HEK293 (cell line): ENCODE measurements around the gene PRRC2B.

Experiments
- CTCF ChIA-PET: fragments of 350-600 bp; formaldehyde crosslinking; extraction: SDS; loops from one replicate; lab custom pipeline; 2021; ENCODE audit warnings: antibody characterized with exemption; lab: Yijun Ruan, JAX
- POLR2A ChIA-PET: fragments of 300-600 bp; formaldehyde crosslinking; extraction: SDS; loops from one replicate; lab custom pipeline; 2020; ENCODE audit warnings: antibody characterized with exemption, inconsistent platforms; lab: Yijun Ruan, JAX
- H3K27ac ChIP-seq: fragments of 200-500 bp; sonication (Bioruptor generic); 2 replicates; pipeline ENCODE4 v1.5.1; 2014; ENCODE audit warnings: low read depth, low read length, control low read depth, inconsistent platforms; ENCODE audit errors: extremely low read depth
- H3K36me3 ChIP-seq, 2 experiments: fragments of 200-500 bp in 1 of 2; sonication (Bioruptor generic) in 1 of 2; 1 replicate in 1 of 2; 2 replicates in 1 of 2; pipeline ENCODE4 v1.5.1; 2014 to 2017; ENCODE audit warnings: inconsistent platforms in 2 of 2, low read length in 2 of 2; ENCODE audit not compliant: control insufficient read depth in 2 of 2, insufficient read depth in 1 of 2
- H3K4me1 ChIP-seq: fragments of 200-500 bp; sonication (Bioruptor generic); 2 replicates; pipeline ENCODE4 v1.5.1; 2014; ENCODE audit warnings: mild to moderate bottlenecking, low read length, inconsistent platforms; ENCODE audit not compliant: control insufficient read depth, insufficient read depth
- H3K4me3 ChIP-seq: 2 replicates; pipeline ENCODE4 v1.5.1; 2011; ENCODE audit warnings: low read depth, mild to moderate bottlenecking, control low read depth, low read length, moderate library complexity
- H3K9me3 ChIP-seq: fragments of 200-500 bp; sonication (Bioruptor generic); 2 replicates; pipeline ENCODE4 v1.5.1; 2014; ENCODE audit warnings: low read depth, low read length, inconsistent platforms; ENCODE audit not compliant: control insufficient read depth, insufficient read depth
- EGR2 ChIP-seq: fragments of 450-650 bp; formaldehyde crosslinking; IDR thresholded peaks from 2 replicates; pipeline ENCODE4 v1.5.1; 2016; ENCODE audit warnings: low read depth, missing biosample characterization, missing genetic modification characterization
- GLIS2 ChIP-seq: fragments of 450-650 bp; formaldehyde crosslinking; IDR thresholded peaks from 2 replicates; pipeline ENCODE4 v1.5.1; 2016; ENCODE audit warnings: missing biosample characterization, missing genetic modification characterization
- HIC1 ChIP-seq: fragments of 450-650 bp; formaldehyde crosslinking; IDR thresholded peaks from 2 replicates; pipeline ENCODE4 v1.5.1; 2016; ENCODE audit warnings: missing biosample characterization, missing genetic modification characterization
- KLF7 ChIP-seq: fragments of 450-650 bp; formaldehyde crosslinking; IDR thresholded peaks from 2 replicates; pipeline ENCODE4 v1.5.1; 2016; ENCODE audit warnings: missing biosample characterization, missing genetic modification characterization, borderline replicate concordance
- KLF8 ChIP-seq: fragments of 450-650 bp; formaldehyde crosslinking; IDR thresholded peaks from 2 replicates; pipeline ENCODE4 v1.5.1; 2016; ENCODE audit warnings: missing biosample characterization, missing genetic modification characterization
- SCRT1 ChIP-seq: fragments of 450-650 bp; formaldehyde crosslinking; IDR thresholded peaks from 2 replicates; pipeline ENCODE4 v1.5.1; 2016; ENCODE audit warnings: missing biosample characterization, missing genetic modification characterization, borderline replicate concordance
- ZBTB7A ChIP-seq: fragments of 450-650 bp; formaldehyde crosslinking; IDR thresholded peaks from 2 replicates; pipeline ENCODE4 v1.5.1; 2016; ENCODE audit warnings: low read depth, missing biosample characterization, missing genetic modification characterization
- ZFHX2 ChIP-seq: fragments of 450-650 bp; formaldehyde crosslinking; conservative IDR thresholded peaks from 2 replicates; pipeline ENCODE4 v1.5.1; 2016; ENCODE audit warnings: missing biosample characterization, missing genetic modification characterization
- ZNF138 ChIP-seq: fragments of 450-650 bp; formaldehyde crosslinking; IDR thresholded peaks from 2 replicates; pipeline ENCODE4 v1.5.1; 2016; ENCODE audit warnings: missing biosample characterization, missing genetic modification characterization, borderline replicate concordance
- ZNF266 ChIP-seq: fragments of 450-650 bp; formaldehyde crosslinking; IDR thresholded peaks from 2 replicates; pipeline ENCODE4 v1.5.1; 2016; ENCODE audit warnings: missing biosample characterization, missing genetic modification characterization, low read depth
- ZNF354C ChIP-seq: fragments of 450-650 bp; formaldehyde crosslinking; IDR thresholded peaks from 2 replicates; pipeline ENCODE4 v1.5.1; 2016; ENCODE audit warnings: missing biosample characterization, missing genetic modification characterization, low read depth, borderline replicate concordance
- ZNF366 ChIP-seq: fragments of 450-650 bp; formaldehyde crosslinking; conservative IDR thresholded peaks from 2 replicates; pipeline ENCODE4 v1.5.1; 2016; ENCODE audit warnings: missing biosample characterization, missing genetic modification characterization
- ZNF404 ChIP-seq: fragments of 450-650 bp; formaldehyde crosslinking; IDR thresholded peaks from 2 replicates; pipeline ENCODE4 v1.5.1; 2017; ENCODE audit warnings: missing biosample characterization, missing genetic modification characterization
- ZNF416 ChIP-seq: fragments of 450-650 bp; formaldehyde crosslinking; IDR thresholded peaks from 2 replicates; pipeline ENCODE4 v1.5.1; 2016; ENCODE audit warnings: missing biosample characterization, missing genetic modification characterization
- ZNF677 ChIP-seq: fragments of 450-650 bp; IDR thresholded peaks from 2 replicates; pipeline ENCODE4 v1.5.0; 2018; ENCODE audit warnings: missing biosample characterization, mild to moderate bottlenecking, missing genetic modification characterization, moderate library complexity
- ZNF776 ChIP-seq: fragments of 450-650 bp; formaldehyde crosslinking; IDR thresholded peaks from 2 replicates; pipeline ENCODE4 v1.5.0; 2017; ENCODE audit warnings: missing biosample characterization, missing genetic modification characterization, borderline replicate concordance
- ZNF785 ChIP-seq: fragments of 450-650 bp; formaldehyde crosslinking; IDR thresholded peaks from 2 replicates; pipeline ENCODE4 v1.5.1; 2016; ENCODE audit warnings: missing biosample characterization, missing genetic modification characterization
- TF ChIP-seq, protein P1 (sequence below): sonication (generic); formaldehyde crosslinking; IDR thresholded peaks from 2 replicates; pipeline ENCODE4 v1.8.1; 2022; ENCODE audit warnings: mild to moderate bottlenecking, moderate library complexity, missing genetic modification reagents
- TF ChIP-seq, protein P2 (sequence below): fragments of 450-650 bp; formaldehyde crosslinking; conservative IDR thresholded peaks from 2 replicates; pipeline ENCODE4 v1.5.1; 2016; ENCODE audit warnings: low read depth, missing biosample characterization, missing genetic modification characterization

Gene PRRC2B

GRCh38 chr9:131447600-131447999, 53.7 kb downstream of the PRRC2B start:
- Histone ChIP-seq H3K4me1 (0 out of 2 replicates have a peak, but pooled peaks cover 5% of the 10 kb centered on the region), H3K9me3 (no peaks in the 10 kb centered on the region), H3K36me3 (peaks cover 64 to 92% of the 10 kb centered on the region in 2 experiments), H3K4me3 (no peak overlapping the region), H3K27ac (no peak overlapping the region)
- ChIA-PET CTCF (interaction anchor here (0.7 to 1.3 kb wide), 7 partner anchors 9 to 111 kb away, joined by 3 to 5 read pairs (median 4); no protein-coding TSS in a partner anchor), POLR2A (interaction anchor here (0.6 to 1.2 kb wide), 3 partner anchors 10 to 75 kb away, joined by 3 read pairs; no protein-coding TSS in a partner anchor)
- TF ChIP-seq HIC1 (tag by site-specific recombination) (peak; percentile 38; the same call in 1 of the 2 replicates), EGR2 (tag by site-specific recombination) (peak; percentile 51; the same call in 1 of the 2 replicates), ZNF266 (tag by site-specific recombination) (no peak), ZFHX2 (tag by site-specific recombination) (peak; percentile 30; the same call in 1 of the 2 replicates)
- TF ChIP-seq, protein P1, sequence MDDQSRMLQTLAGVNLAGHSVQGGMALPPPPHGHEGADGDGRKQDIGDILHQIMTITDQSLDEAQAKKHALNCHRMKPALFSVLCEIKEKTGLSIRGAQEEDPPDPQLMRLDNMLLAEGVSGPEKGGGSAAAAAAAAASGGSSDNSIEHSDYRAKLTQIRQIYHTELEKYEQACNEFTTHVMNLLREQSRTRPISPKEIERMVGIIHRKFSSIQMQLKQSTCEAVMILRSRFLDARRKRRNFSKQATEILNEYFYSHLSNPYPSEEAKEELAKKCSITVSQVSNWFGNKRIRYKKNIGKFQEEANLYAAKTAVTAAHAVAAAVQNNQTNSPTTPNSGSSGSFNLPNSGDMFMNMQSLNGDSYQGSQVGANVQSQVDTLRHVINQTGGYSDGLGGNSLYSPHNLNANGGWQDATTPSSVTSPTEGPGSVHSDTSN (CRISPR knock-in tag): no peak

DNA sequence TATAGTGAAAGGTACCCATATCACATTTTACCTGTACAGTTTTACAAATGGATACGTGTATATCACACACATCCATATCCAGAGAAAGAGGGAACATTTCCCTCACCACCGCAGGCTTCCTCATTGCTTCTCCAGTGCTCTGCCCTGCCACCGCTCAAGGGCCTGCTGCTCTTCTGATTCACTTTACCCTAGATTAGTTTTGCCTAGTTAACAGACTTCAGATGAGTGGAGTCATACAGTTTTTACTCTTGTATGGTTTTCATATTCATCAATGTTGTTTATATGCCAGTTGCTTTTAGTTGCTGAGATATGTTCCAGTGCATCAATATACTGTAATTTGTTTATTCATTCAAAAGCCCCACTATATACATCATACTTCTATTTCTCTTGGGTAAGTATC, 54.9 kb downstream of the PRRC2B start:
- no peak overlapping the region for H3K27ac ChIP-seq
- POLR2A ChIA-PET: interaction anchor here (1.0 to 1.2 kb wide), 2 partner anchors 9 to 76 kb away, joined by 3 read pairs; no protein-coding TSS in a partner anchor

More for the DNA sequence above, 54.9 kb downstream of the PRRC2B start:
- peaks cover 73 to 94% of the 10 kb centered on the region in 2 experiments for H3K36me3 ChIP-seq
- no peak overlapping the region for H3K4me3 ChIP-seq
- no peaks in the 10 kb centered on the region for H3K9me3 ChIP-seq
- H3K4me1 ChIP-seq: 0 out of 2 replicates have a peak, but pooled peaks cover 5% of the 10 kb centered on the region
- CTCF ChIA-PET: interaction anchor here (0.8 to 1.0 kb wide), 2 partner anchors 47 to 307 kb away, joined by 3 read pairs; no protein-coding TSS in a partner anchor
- no peak for TF ChIP-seq ZNF138 (tag by site-specific recombination)
- no peak for TF ChIP-seq ZNF776 (tag by site-specific recombination)
- TF ChIP-seq GLIS2: no peak
- no peak for TF ChIP-seq SCRT1 (tag by site-specific recombination)
- TF ChIP-seq ZNF785: no peak
- TF ChIP-seq ZBTB7A: no peak
- no peak for TF ChIP-seq ZNF404 (tag by site-specific recombination)
- TF ChIP-seq ZNF677: no peak
- no peak for TF ChIP-seq KLF7 (tag by site-specific recombination)
- TF ChIP-seq, protein P2, sequence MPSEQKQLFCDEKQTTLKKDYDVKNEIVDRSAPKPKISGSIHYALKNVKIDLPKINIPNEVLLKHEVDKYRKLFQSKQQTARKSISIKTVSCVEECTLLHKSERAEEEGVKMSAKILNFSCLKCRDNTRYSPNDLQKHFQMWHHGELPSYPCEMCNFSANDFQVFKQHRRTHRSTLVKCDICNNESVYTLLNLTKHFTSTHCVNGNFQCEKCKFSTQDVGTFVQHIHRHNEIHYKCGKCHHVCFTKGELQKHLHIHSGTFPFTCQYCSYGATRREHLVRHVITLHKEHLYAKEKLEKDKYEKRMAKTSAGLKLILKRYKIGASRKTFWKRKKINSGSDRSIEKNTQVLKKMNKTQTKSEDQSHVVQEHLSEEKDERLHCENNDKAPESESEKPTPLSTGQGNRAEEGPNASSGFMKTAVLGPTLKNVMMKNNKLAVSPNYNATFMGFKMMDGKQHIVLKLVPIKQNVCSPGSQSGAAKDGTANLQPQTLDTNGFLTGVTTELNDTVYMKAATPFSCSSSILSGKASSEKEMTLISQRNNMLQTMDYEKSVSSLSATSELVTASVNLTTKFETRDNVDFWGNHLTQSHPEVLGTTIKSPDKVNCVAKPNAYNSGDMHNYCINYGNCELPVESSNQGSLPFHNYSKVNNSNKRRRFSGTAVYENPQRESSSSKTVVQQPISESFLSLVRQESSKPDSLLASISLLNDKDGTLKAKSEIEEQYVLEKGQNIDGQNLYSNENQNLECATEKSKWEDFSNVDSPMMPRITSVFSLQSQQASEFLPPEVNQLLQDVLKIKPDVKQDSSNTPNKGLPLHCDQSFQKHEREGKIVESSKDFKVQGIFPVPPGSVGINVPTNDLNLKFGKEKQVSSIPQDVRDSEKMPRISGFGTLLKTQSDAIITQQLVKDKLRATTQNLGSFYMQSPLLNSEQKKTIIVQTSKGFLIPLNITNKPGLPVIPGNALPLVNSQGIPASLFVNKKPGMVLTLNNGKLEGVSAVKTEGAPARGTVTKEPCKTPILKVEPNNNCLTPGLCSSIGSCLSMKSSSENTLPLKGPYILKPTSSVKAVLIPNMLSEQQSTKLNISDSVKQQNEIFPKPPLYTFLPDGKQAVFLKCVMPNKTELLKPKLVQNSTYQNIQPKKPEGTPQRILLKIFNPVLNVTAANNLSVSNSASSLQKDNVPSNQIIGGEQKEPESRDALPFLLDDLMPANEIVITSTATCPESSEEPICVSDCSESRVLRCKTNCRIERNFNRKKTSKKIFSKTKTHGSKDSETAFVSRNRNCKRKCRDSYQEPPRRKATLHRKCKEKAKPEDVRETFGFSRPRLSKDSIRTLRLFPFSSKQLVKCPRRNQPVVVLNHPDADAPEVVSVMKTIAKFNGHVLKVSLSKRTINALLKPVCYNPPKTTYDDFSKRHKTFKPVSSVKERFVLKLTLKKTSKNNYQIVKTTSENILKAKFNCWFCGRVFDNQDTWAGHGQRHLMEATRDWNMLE: no peak
- no peak for TF ChIP-seq ZNF354C
- no peak for TF ChIP-seq ZNF366 (tag by site-specific recombination)
- TF ChIP-seq KLF8: no peak
- TF ChIP-seq ZNF416: no peak
